Heart left ventricle (tissue), 13 donors: ENCODE results near the gene ACVRL1.
A peak's percentile ranks its signal among the peaks of the same experiment; 100 is the strongest.

Source experiments
- POLR2A ChIP-seq, 2 donors: fragments of 450-650 bp; IDR thresholded peaks; one replicate each; pipeline ENCODE4 v1.6.1; 2017; ENCODE audit warnings: antibody characterized with exemption in 2 of 2, mild to moderate bottlenecking in 2 of 2, moderate library complexity in 2 of 2
- TF ChIP-seq, protein P1 (sequence below), 12 donors: fragments of 200-600 bp; sonication (generic) in 4 of 12; IDR thresholded peaks; one replicate each; pipeline versions ENCODE4 v1.5.0 to v1.8.0; 2018 to 2022; ENCODE audit warnings: antibody characterized with exemption in 12 of 12, mild to moderate bottlenecking in 5 of 12
- donor health status: ischemic (EF 13 %, LVEDD 7.1; RV severe dilation, severe dysfunction).
- donor health status: DM: no; HTN: yes; CAD: no.
- donor health status: DM: no; HTN: no; CAD: no.
- donor health status: ischemic (EF 25% LVEDD 6.9; RV normal size, moderate dysfunction).
- donor health status: ischemic (EF 25% LVEDD 5.7; RV mildly dilated, moderate dysfunction).
- donor health status: ischemic (EF 35%, LVEDD 5.7; RV mildly dilated, moderate dysfunction).
- donor health status: nonischemic (EF 11% LVEDD 7.7; RV severe dilation, severe dysfunction).
- donor health status: DM: yes; HTN: yes; CAD: no.
- donor health status: PGD.
- donor health status: ischemic (EF 29% LVEDD 5.4; RV normal size, mild dysfunction).
- donor health status: nonischemic (EF 23%, LVEDD 6.1; RV moderate dilation, normal function).

DNA sequence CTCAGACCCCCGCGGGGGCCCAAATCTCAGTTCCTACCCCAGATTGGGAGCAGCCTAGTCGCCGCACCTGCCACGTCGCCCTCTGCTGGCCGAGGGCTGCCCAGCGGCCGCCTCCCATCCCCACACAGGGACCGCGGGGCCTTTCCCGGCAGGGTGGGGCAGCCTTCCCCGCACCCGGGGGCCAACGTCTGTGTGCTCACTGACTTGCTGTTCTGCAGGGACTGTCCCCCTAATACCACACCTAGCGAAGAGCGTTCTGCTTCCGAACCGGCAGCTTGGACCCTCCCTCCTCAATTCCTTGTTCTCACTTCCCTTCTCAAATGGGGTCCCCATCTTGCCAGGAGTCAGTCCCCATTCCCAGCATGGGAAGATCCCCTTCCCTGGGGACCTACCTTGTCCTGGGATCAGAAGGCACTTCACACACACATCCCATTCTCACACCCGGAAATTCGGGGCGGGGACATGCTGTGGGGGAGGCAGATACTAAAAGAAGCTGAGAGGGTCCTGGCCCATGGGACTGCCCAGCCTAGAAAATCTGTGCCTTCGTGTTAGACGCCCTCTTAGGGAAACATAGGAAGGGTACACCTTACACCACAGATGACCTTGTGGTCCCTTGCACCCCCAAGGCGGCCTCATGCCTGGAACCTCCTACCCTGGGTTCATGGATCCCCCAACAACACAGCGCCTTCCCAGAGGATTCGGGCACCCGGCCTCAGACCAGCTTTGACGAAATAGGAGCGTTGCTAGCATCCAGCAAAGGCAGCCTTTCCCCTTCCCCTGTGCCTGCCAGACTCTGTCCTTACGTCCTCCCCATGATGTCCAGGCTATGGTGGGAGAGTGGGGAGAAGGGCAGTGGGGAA, 16.4 kb downstream of the ACVRL1 start:
- TF ChIP-seq, protein P1, sequence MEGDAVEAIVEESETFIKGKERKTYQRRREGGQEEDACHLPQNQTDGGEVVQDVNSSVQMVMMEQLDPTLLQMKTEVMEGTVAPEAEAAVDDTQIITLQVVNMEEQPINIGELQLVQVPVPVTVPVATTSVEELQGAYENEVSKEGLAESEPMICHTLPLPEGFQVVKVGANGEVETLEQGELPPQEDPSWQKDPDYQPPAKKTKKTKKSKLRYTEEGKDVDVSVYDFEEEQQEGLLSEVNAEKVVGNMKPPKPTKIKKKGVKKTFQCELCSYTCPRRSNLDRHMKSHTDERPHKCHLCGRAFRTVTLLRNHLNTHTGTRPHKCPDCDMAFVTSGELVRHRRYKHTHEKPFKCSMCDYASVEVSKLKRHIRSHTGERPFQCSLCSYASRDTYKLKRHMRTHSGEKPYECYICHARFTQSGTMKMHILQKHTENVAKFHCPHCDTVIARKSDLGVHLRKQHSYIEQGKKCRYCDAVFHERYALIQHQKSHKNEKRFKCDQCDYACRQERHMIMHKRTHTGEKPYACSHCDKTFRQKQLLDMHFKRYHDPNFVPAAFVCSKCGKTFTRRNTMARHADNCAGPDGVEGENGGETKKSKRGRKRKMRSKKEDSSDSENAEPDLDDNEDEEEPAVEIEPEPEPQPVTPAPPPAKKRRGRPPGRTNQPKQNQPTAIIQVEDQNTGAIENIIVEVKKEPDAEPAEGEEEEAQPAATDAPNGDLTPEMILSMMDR (IDR thresholded peaks at IDR 0.05) = peak; percentile 83 to 97 (median 89)
- TF ChIP-seq POLR2A (IDR thresholded peaks at IDR 0.05) = peak in 1 of 2 donors; percentile 18
